HG03460 (cell line): ENCODE data around the gene PSMB7.

Experiments
- ATAC-seq: cut with Tn5 transposase; IDR thresholded peaks from one replicate; pipeline ENCODE4 v1.9.1; 2021; ENCODE audit not compliant: unreplicated experiment

PSMB7 gene

DNA sequence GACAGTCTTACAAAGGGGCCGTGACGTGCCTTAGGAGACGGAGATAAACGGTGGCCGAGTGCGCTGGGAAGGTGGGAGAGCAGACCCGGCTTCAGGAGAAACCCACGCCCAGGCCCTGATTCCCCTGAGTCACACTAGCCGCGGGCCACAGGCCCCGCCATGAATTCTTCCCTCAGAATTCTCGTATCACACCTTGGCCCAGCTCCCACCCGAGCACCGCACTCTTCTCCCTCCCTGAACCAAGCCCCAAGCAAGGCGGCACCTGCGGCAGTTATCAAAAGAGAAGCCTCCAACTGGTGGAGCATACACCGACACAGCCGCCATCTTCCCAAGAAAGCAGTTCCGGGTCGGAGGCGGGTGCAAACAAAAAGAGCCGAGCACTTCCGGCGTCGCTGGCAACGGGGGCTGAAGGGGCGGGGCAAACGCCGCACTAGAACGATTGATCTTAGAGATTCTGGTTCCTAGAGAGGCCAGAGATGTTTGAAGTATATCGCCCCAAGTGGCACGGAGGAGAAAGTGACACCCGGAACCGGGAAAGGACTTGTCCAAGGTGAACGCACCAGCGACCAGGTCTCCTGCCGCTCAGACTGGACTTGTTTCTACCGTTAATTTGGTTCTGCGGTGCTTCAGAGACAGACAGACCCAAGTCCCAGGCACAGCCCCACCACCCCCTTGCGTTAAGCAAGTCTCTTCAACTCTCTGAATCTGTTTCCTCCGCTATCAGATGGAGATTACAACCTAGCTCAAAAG lies at the start of gene PSMB7:
Gene PSMB7 (minus strand): TSS at position 341 of the 750 bp plus-strand sequence. CDS start 17 bp downstream, at position 324.
- ATAC-seq = peak; percentile 93

DNA sequence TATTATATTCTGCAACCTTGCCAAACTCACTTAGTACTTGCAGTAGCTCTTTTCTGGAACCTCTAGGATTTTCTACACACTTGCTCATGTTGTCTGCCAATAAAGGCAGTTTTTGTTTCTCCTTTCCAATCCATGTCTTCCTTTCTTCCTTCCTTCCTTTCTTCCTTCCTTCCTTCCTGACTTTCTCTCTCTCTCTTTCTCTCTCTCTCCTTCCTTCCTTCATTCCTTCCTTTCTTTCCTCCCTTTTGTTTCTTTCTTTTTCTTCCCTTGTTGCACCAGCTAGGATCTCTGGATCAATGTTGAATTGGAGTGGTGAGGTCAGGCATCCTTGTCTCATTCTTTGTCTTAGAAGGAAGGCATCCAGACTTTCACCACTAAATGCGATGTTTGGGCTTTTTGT lies 47.5 kb upstream of the PSMB7 start:
- no peak for ATAC-seq

DNA sequence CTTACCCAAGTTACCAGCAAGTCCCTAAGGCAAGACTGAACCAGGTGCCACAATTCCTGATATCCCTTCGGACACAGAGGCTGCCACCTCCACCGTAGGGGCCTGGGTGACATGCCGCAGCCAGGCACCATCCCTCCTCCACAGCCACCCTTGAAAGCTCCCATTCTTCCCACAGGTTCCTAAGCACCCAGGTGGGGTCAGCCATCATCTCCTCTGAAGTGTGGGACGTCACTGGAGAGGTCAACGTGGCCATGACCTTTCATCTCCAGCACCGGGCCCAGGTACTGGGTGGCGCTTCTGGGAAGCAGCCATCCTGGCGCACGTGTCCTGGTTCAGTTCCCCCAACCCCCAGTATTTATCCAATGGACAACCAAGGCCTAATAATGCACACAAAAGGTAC lies 43.2 kb upstream of the PSMB7 start:
- ATAC-seq = no peak

DNA sequence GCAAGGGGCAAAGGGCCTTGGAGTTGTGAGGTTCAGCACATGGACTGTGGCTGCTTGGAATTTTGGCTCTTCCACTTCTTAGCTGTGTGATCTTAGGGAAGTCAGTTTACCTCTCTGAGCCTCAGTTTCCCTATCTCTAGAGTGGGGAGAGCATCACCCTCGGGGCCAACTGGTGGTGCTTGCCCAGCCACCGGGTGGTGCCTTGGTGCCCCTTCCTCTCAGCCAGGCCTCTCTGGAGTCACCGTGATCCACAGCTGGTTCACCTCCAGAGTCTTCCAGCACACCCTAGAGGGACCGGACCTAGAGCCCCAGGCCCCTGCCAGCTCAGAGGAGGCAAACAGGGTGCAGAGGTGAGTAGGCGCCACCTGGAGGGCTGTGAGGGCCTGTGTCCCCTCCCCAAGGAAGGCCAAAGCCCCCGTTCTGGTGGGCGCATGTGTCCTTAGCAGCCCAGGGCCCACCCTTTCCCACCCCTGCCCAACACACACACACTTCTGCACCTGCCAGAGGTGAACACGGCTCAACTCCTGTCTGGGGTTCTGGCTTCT lies 42.7 kb upstream of the PSMB7 start:
- no peak for ATAC-seq

DNA sequence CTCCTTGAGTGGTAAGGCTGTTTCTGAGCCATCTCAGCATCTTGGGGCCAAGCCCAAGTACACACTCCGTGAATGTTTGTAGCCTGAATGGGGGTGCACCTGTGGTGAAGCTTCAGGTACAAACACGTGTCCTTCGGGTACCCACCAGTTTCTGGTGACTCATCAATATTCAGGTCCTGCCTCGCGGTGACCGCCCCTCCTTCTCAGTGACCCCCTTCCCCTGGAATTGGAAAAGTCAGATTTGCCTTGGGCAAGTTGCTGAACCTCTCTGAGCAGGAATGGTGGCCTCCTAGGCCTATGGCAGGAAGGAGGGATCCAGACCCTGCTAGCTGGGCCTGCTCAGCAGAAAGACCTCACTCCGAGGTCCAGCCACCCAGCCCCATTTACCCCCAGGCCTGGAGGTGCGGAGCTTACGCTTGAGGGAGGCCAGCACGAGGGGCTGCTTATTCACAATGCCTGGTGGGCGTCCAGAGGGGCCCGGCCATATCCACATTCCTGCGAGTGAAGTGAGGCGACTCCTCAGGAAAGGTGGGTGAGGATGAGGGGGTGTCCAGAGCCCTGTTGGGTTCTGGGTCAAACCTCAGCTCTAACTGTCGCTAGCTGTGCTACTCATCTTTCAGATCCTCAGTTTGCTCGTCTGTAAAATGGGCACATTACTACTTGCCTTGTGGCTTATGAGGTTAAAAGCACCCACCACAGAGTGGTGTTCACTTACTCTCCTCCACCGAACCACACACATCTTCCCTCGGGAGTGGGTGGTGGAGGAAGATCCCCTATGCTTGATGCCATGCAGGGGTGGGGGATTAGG lies 42.0 kb upstream of the PSMB7 start:
- no peak for ATAC-seq

DNA sequence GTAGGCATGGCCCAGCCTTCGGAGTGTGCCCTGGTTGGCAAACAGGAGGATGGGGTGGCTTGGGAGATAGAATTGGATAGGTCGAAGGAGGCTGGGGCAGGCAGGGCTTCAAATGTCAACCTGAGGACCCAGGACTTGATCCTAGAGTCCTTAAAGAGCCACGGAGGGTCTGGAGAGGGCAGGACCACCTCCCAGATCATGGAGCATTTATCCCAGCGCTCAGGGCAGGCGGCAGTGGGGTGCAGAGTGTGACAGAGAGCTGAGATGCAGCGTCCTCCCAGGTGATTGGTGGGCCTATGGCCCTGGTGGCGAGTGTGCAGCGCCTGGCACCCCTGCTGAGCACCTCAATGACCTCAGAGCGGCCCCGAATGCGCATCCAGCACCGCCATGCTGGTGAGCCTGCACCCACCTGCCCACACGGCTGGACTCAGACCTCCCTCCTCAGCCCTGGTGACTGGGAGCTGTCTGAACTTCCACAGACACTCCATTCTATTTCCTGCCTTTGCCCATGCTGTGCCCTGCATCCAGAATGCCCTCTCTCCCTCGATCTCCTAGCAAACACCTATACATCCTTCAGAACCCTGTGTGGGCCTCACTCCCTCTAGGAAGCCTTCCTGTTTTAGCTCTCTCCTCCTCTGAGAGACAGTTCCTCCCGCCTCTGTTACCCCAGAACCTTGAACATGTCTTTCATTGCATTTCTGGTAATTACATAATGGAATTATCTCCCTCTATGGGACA lies 41.3 kb upstream of the PSMB7 start:
- no peak for ATAC-seq

DNA sequence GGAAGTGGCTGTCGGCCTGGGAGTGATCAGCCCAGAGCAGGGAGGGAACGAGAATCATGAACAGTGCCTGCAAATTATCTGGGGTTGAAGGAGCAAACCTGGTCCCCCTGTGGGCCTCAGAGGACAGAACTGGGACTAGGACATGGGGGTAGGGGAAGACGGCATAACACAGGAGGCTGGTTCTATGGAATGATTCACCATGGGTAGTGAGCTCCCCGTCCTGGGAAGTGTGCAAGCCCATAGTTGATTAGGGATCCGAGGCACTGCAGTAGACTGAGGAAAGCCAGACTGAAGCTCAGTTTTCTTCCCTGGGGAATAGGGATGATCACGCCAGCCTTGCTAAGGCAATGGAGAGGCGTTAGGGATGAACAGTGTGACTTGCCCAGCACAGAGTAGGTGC lies 40.6 kb upstream of the PSMB7 start:
- ATAC-seq = no peak

DNA sequence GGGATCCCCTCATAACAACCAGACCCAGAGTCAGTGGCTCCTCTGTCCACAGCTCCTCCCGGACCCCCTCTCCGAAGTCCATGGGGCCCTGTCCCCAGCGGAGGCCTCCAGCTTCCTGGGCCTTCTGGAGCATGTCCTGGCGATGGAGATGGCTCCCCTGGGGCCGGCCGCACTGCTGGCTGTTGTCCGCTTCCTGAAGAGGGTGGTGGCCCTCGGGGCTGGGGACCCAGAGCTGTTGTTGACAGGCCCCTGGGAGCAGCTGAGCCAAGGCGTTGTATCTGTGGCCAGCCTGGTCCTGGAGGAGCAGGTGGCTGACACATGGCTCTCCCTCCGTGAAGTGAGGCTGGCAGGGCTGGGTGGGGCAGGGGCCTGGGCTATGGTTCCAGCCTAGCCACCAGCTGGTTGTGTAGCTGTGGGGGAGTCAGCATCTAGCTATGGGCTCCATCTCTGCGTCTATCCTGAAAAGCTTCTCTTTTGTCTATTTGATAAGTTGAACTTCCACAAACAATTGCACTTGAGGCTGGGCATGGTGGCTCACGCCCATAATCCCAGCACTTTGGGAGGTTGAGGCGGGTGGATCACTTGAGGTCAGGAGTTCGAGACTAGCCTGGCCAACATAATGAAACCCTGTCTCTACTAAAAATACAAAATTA lies 39.7 kb upstream of the PSMB7 start:
- ATAC-seq = no peak

DNA sequence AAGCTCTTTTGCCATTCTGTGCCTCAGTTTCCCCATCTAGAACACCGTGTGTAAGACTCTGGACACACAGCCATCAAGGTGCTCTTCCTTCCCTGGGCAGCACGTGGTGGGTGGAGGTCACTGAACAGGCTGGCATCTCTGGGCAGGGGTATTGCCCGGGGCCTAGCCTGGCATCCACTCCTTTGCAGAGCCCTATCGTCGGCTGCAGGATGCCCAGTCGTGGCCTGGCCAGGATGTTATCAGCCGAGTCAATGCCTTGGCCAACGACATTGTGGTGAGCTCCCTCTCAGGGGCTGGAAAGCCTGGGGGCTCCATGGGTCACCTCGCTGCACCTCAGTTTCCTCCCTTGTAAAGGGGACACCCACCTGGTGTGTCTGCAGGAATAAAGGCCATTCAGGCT lies 39.1 kb upstream of the PSMB7 start:
- no peak for ATAC-seq

DNA sequence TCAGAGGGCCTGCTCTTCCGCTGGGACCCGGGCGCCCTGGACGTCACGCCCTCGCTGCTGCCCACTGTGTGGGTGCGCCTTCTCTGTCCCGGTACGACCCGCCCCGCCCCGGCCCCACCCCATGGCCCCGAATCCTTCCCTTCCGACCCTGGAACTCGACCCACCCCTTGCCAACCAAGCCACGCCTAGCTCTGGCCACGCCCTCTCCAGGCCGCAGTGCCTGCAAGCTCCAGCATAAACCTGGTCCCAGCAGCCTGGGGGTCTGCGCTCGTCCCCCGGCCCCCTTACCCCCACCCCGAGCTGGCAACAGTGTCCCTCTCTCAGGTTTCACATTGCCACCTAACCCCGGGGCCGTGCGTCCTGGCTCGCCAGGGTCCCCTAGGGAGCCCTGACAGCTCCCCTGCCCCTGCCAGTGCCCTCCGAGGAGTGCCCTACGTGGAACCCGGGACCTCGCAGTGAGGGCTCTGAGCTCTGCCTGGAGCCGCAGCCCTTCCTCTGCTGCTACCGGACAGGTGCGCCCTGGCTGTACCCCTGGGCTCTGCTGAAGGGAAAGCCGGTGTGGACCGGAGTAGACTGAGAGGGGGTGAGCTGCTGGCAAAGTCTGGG lies 38.4 kb upstream of the PSMB7 start:
- ATAC-seq = no peak

DNA sequence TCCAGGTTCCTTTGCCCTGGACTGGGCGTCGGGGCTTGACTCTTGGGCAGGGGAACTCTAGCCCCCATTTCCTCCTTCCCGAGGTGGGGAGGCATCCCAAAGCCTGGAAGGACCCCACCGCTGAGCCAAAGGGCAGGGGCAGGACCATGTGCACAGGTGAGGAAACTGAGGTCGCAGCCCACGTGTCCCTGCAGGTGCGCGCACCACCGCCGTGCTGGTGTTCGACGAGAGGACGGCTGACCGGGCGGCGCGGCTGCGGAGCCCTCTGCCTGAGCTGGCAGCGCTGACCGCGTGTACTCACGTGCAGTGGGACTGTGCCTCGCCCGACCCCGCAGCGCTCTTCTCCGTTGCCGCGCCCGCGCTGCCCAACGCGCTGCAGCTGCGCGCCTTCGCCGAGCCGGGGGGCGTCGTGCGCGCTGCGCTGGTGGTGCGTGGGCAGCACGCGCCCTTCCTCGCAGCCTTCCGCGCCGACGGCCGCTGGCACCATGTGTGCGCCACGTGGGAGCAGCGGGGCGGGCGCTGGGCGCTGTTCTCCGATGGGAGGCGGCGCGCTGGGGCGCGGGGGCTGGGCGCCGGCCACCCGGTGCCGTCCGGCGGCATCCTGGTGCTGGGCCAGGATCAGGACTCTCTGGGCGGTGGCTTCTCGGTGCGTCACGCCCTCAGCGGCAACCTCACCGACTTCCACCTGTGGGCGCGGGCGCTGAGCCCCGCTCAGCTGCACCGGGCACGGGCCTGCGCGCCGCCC lies 37.8 kb upstream of the PSMB7 start:
- no peak for ATAC-seq

DNA sequence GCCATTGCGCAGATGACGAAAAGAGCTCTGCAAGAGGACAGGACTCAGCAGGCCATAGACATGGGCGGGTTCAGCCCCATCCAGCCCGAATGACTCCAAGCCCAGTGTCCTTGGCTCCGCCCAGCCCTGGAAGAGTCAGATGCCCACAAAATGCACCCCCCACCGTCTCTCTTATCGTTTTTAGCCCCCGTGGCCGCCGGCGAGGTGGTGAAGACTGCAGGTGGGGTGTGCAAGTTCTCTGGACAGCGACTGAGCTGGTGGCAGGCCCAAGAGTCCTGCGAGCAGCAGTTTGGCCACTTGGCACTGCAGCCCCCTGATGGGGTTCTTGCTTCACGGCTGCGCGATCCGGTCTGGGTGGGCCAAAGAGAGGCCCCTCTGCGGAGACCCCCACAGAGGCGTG lies 37.1 kb upstream of the PSMB7 start:
- no peak for ATAC-seq

DNA sequence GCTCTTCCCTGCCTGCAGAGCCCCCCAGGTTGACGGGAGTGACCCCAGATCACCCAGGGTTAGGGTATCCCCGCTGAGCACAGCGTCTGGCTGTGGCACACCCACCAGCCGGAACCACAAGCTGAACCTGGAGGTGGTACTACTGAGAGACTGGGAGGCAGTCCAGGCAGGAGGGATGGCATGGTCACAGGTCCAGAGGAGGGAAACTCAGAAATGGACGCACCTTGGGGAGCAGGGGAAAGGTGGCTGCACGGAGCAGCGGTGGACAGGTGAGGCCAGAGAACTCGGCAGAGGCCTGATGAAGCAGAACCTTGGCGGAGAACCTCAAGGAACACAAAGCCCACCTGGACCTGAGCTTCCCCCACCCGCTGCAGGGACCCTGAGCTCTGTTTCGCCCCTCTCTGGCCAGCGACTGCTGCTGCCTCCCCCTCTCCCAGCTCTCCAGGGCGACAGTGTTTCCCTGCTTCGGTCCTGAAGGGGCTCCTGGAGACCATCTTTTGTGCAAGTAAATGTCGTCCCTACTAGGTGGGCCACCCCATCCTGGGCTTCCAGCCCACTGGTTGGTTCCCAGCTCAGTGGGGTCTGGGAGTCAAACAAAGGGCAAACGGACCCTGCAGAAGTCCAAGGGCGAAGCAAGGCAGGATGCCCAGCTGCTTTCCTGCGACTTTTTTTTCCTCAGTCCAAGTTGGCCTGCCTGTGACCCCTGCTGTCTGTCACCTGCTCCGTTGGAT lies 35.9 kb upstream of the PSMB7 start:
- ATAC-seq = no peak

DNA sequence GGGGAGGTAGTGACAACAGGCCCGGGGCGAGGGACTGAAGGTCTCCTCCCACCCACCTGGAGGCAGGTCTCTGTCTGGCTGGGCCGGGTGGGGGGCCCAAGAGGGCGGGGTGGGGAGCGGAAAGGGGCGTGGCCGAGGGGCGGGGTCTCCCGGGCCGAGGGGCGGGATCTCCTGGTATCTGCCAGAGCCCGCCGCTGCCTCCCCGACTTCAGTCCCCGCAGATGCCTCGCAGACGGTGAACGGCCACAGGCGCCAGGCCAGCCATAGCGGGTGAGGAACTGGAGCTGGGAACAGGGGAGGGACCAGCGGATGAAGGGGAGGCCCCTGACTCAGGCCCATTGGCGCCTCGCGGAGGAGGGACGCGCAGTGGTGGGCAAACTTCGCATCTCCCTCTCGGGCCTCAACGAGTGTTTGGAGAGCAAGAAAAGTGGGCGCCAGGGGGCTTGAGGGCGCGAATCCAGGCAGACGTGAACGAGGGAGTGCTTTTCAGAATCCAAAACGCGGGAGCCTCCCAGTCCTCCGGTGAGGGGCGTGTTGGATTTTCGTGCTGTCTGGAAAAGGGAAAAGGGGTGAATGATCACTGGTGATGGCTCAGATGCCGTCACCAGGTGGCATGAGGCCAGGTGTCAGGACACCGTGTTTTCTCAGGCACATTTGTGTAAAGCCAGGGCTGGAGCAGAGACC lies 35.1 kb upstream of the PSMB7 start, which contains the start of gene ADGRD2:
Gene ADGRD2 (plus strand): TSS at position 211 of the 684 bp plus-strand sequence. CDS start 1,216 bp downstream, outside the sequence.
- ATAC-seq = no peak

DNA sequence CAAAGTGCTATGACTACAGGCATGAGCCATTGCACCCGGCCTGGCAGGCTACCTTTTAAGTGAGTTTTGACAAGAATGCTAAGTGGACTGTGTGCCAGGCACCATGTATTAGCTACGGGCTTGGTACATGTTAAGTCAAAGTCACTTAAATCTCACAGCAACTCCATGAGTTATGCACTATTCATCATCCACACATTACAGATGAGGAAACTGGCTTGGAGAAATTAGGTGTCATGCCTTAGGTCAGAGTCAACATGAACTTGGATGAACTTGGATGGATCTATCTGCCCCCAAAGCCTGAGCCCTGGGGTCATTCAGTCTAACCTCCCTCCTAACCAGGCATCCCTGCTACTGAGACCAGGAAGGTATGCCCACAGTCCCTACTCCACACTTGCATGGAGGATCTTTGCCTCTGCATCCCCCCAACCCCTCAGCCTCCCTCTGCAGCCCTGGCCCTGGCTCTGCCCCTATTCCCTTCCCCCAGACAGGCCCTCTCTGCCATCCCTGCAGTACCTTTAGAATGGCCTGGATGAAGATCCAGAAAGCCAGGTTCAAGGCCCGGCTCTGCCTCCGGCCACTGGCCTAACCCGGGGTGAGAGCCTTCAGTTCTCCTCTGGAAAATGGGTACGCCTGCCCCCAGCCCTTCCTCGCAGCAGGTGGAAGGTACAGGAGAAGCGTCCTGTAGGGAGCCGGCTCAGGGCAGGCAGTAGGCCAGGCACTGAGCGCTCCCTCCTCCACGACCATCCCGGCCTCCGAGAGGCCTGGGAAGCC lies 34.3 kb upstream of the PSMB7 start:
- no peak for ATAC-seq

DNA sequence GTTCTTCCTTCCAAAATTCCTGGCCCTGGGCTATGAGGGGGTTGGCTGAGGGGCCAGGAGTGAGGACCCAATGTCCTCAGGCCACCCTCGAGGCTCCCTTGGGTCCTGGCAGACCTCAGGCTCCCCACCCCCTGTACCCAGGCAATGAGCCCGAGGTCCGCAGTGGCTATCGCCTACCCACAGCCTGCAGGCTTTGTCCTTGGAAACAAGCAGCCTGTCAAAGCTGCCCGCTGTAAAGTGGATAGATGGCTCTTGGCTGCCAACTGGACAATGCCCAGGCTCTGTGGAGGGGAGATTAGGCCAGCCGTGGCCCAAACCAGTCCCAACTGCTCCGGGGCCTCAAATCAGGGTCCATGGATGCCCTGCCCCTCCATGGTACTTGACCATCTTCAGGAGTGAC lies 32.8 kb upstream of the PSMB7 start:
- ATAC-seq = no peak

DNA sequence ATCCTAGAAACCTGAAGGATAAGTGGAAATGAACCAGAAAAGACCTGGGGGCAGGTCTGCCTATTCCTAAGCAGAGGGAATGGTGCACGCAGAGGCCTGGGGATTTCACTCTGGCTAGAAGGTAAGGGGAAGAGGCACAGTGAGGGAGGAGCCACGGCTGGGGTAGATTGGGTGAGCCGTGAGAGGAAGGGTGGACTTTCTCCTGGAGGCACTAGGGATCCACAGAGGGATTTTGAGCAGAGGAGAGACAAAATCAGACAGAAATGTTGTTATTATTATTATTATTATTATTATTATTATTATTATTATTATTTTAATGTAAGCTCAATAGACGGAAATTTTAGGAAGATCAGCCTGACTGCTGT lies 32.0 kb upstream of the PSMB7 start:
- ATAC-seq = no peak

DNA sequence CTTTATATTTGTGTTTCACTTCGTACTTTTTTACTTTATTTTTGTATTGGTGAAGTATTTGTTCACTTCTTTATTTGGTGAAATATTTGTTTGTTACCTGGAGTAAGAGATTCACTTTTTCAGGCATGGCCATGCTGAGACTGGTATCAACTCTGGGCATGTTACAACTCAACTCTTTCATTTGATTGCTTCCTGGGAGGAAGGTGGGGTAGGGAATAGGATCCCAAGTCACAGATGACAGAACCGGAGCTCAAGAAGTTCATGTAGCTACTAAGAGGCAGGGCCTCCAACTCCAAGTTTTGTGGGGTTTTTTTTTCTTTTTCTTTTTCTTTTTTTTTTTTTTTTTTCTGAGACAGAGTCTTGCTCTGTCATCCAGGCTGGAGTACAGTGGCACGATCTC lies 28.9 kb upstream of the PSMB7 start:
- no peak for ATAC-seq
